Measurements from ENCODE around the gene PDZD7.

Gene PDZD7

DNA sequence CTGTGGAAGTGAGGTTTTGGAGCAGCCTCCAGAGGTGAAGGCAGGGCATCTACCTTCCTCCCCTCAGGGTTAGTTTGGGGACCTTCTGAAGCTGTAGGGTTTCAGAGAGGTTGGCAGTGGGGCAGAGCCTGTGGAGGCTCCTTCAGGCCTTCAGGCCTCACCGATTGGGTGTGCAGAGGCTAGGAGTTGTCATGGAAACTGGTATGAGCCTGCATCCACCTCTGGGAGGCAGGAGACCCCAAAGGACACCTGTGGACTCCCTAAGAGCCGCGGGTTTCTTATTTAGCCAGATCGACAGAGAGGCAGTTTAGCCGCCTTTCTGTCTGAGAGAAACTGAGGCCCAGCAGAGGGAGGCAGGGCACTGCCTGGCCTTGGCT lies 29.3 kb downstream of the PDZD7 start:
- intact Hi-C loops (cut with DNase I; ENCODE audit: low total_unique reads): no loop called here
- H3K4me3 ChIP-seq: peak overlapping the region; percentile 73 to 79
- peaks cover 0 to 50% (median 37%) of the 10 kb centered on the region in 4 donors for H3K4me1 ChIP-seq
- no peaks in the 10 kb centered on the region for H3K27me3 ChIP-seq
- H3K27ac ChIP-seq: peak overlapping the region; percentile 99 to 100
- H3K9me3 ChIP-seq: no peaks in the 10 kb centered on the region
- peaks cover 33 to 43% (median 41%) of the 10 kb centered on the region in 3 donors for H3K36me3 ChIP-seq
- TF ChIP-seq, protein P1, sequence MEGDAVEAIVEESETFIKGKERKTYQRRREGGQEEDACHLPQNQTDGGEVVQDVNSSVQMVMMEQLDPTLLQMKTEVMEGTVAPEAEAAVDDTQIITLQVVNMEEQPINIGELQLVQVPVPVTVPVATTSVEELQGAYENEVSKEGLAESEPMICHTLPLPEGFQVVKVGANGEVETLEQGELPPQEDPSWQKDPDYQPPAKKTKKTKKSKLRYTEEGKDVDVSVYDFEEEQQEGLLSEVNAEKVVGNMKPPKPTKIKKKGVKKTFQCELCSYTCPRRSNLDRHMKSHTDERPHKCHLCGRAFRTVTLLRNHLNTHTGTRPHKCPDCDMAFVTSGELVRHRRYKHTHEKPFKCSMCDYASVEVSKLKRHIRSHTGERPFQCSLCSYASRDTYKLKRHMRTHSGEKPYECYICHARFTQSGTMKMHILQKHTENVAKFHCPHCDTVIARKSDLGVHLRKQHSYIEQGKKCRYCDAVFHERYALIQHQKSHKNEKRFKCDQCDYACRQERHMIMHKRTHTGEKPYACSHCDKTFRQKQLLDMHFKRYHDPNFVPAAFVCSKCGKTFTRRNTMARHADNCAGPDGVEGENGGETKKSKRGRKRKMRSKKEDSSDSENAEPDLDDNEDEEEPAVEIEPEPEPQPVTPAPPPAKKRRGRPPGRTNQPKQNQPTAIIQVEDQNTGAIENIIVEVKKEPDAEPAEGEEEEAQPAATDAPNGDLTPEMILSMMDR (IDR thresholded peaks at IDR 0.05): no peak
- no peak for DNase-seq

DNA sequence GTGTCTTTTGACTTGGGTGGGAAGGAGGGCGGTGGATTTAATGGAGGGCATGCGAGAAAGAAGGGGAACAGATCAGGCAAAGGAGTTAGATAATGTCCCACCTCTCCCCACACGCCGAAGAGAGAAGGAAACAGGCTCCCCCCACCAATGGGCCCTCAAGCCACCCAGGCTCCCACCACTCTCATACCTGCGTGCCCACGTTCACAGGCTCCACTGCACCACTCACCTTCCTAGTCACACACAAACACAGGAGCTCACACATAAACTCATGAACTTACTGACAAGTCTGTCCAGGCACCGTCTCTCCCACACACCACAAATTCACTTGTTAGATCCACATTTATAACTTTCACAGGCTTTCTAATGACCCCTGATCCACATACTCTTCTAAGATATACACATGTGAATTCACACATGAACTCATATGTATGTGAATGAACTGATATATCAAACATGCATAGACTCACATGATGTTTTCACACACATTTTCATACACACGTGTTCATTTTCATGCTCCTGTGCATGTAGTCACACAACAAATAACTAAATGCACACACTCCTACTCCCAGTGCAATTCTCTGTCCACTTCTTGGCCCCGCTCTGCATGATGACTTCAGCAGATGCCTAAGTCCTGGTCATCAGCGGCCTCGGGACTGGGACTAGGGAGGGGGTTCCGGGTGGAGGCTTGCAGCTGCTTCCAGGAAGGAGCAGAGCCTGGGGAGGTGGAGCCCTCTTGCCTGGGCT lies 29.8 kb downstream of the PDZD7 start:
- peak; percentile 96 to 97 for DNase-seq
- TF ChIP-seq, protein P1 (IDR thresholded peaks at IDR 0.05): no peak
- H3K4me1 ChIP-seq: peaks cover 0 to 55% (median 42%) of the 10 kb centered on the region in 4 donors
- H3K27me3 ChIP-seq: no peaks in the 10 kb centered on the region
- intact Hi-C loops (cut with DNase I; ENCODE audit: low total_unique reads): no loop called here
- peaks cover 27 to 37% (median 36%) of the 10 kb centered on the region in 3 donors for H3K36me3 ChIP-seq
- no peaks in the 10 kb centered on the region for H3K9me3 ChIP-seq
- H3K4me3 ChIP-seq: peak overlapping the region; percentile 73 to 79
- H3K27ac ChIP-seq: peak overlapping the region; percentile 99 to 100

DNA sequence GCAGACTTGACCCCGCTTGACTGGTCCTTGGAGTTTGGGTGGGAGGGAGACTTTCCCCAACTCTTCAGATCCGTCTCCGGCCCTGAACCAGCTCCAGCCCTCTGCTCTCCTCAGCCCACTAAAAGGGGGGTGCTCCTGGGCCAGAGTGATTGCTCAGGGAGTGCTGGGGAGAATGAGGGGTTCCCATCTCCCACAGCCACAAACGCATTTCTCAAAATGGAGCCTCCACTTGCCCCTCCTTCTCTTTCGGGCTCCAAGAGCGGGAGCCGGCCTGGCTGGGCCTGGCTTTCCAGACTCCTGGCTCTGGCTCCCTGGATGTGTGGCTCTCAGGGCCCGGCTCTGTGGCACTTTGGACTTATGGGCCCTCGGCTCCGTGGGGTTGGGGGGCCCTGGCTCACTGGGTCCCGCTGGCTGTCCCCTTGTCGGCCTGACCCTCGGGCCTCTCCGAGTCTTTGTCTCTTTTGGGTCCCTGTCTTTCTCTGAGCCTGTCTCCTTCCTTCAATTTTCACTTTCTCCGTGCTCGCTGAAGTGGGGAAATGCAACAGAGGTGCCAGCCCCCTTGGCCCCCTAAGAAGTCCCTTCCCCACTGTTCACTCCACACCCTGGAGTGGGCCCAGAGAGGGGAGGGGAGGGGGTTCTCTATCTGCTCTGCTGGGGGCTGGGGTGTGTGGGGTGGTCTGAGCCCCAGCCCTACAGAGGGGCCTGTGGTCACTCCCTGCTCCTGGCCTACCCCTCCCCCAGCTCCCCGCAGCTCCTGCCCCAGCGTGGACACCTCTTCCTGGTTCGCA lies 30.6 kb downstream of the PDZD7 start:
- Histone ChIP-seq H3K36me3 (peaks cover 20 to 30% (median 28%) of the 10 kb centered on the region in 3 donors), H3K27ac (peak overlapping the region; percentile 99 to 100), H3K4me1 (peaks cover 0 to 56% (median 42%) of the 10 kb centered on the region in 4 donors), H3K27me3 (no peaks in the 10 kb centered on the region), H3K4me3 (peak overlapping the region; percentile 73 to 79), H3K9me3 (no peaks in the 10 kb centered on the region)
- no peak for DNase-seq
- intact Hi-C loops (cut with DNase I; ENCODE audit: low total_unique reads): no loop called here
- TF ChIP-seq, protein P1 (IDR thresholded peaks at IDR 0.05): no peak

DNA sequence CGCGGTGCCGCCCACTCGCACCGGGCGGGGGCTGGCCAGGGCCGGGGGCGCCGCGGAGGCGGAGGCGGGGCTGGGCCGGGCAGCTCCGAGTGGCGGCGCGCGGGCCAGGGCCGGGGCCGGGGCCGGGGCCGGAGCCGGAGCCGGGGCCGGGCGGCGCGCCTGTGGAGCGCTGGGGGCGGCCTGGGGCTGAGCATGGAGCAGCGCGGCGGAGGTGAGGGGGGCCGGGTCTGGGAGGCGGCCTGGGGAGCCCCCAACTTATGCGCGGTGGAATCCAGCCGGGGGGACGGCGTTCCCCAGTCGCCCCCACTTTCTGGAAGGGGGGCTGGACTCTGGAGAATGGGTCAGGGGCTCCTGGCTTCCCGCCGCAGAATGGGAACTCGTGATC lies 31.2 kb downstream of the PDZD7 start, which contains the start of gene LZTS2:
Gene LZTS2, plus strand, starts transcription at position 67 of the 385 bp plus-strand sequence. CDS start 2,731 bp downstream, outside the sequence.
- H3K36me3 ChIP-seq: peaks cover 14 to 24% (median 22%) of the 10 kb centered on the region in 3 donors
- H3K4me3 ChIP-seq: peak within 1 kb of the TSS; percentile 73 to 79
- H3K9me3 ChIP-seq: no peaks in the 10 kb centered on the region
- no peaks in the 10 kb centered on the region for H3K27me3 ChIP-seq
- H3K27ac ChIP-seq: peak within 1 kb of the TSS; percentile 99 to 100
- H3K4me1 ChIP-seq: peaks cover 0 to 56% (median 42%) of the 10 kb centered on the region in 4 donors
- TF ChIP-seq, protein P1 (IDR thresholded peaks at IDR 0.05): no peak
- peak in 1 of 2 donors; percentile 75 for DNase-seq
- intact Hi-C loops (cut with DNase I; ENCODE audit: low total_unique reads): no loop called here

DNA sequence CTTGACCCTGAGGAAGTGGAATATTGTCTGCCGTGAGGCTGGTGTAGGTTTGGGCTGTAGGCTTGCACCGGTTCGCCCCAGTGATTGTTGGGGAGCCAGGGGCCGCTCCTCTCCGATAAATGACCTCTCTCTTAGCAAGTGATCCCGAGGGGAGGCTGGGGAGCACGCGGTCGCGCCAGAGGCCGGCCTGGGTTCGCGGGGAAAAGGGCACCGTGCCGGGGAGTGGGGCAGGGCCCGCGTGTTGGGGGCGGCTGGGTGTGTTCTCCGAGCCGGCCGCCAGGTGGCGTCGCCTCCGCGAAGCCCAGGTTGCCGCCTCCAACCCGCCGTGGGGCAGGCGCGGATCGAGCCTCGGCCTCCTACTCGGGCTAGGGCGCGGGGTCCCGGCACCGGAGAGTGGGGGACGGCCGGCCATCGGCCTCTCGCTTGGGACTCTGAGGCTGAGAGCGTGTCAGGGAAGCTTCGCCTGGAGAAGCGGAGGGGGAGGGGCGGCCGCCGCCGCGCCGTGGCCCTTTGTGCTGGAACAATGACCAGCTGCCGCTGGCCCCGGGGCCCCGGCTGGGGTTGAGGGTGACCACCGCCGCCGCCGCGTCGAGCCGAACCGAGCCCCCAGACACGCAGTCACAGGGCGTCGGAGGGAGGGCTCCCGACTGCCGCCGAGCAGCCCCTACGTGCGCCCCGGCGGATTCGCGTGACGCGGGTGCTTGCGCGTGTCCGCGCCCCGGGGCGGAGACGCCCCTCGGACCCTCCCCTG lies 31.8 kb downstream of the PDZD7 start:
- Histone ChIP-seq H3K9me3 (no peaks in the 10 kb centered on the region), H3K4me3 (peak overlapping the region; percentile 73 to 79), H3K27ac (peak overlapping the region; percentile 99 to 100), H3K27me3 (no peaks in the 10 kb centered on the region), H3K36me3 (peaks cover 14 to 18% (median 17%) of the 10 kb centered on the region in 3 donors), H3K4me1 (peaks cover 0 to 53% (median 42%) of the 10 kb centered on the region in 4 donors)
- intact Hi-C loops (cut with DNase I; ENCODE audit: low total_unique reads): no loop called here
- DNase-seq: peak; percentile 78 to 91
- TF ChIP-seq, protein P1 (IDR thresholded peaks at IDR 0.05): peak; percentile 95 to 99

All from tibial artery (tissue), 4 donors.